GM21619 (cell line): ENCODE results near the gene MORF4L2.
A peak's percentile ranks its signal among the peaks of the same experiment; 100 is the strongest.

Source experiments
- ATAC-seq: cut with Tn5 transposase; IDR thresholded peaks from one replicate; pipeline ENCODE4 v1.9.1; 2021; ENCODE audit not compliant: unreplicated experiment

The MORF4L2 gene

GRCh38 chrX:103637604-103638338, 48.7 kb downstream of the MORF4L2 start:
- ATAC-seq, result no peak

GRCh38 chrX:103635436-103635835, 51.1 kb downstream of the MORF4L2 start:
- no peak for ATAC-seq

GRCh38 chrX:103631145-103631544, 55.4 kb downstream of the MORF4L2 start:
- no peak for ATAC-seq

GRCh38 chrX:103630171-103630511, 56.4 kb downstream of the MORF4L2 start:
- no peak for ATAC-seq

GRCh38 chrX:103629318-103630170, 57.0 kb downstream of the MORF4L2 start:
- peak; percentile 44 for ATAC-seq

- peak; percentile 65 for ATAC-seq
These were observed 57.8 kb downstream of the MORF4L2 start, which contains the start of gene TCEAL1 for GRCh38 chrX:103628386-103629317. TCEAL1 (plus strand) TSS chrX:103628975; CDS start chrX:103629917, 942 bp downstream.

GRCh38 chrX:103626855-103627254, 59.6 kb downstream of the MORF4L2 start:
- no peak for ATAC-seq
